Measurements from ENCODE around the gene UGT1A1. TPM values are rescaled to one million over a fixed set of nuclear protein-coding genes. Genes with fewer than 3 reads are reported as not detected.

The UGT1A1 gene
- total and polyA plus RNA-seq, 2 of the 13 experiments (the other 11 are each of a cell fraction or from before 2014, with no cell fraction given) = 0.69 to 0.75 TPM

DNA sequence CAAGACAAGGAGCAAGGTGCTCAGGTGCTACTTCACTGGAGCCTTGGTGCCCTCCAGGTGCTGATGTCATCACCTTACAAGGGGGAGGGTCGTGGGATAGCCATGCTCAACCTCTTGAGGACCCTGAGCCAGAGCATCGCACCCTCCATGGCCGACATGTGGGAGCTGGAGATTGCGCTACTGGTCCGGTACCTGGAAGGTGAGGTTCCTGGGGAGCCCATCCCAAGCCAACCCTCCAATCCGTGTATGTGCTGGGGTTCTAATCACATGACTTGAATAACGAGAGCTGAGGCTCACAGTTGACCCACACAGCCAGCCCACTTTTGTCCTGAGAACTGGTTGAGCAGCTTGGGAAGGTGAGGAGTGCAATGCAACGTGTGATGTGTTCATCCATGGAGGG lies 43.9 kb downstream of the UGT1A1 start:
- ATAC-seq (no peak), FAIRE-seq (no peak), DNase-seq (ENCODE audit: low spot score) (no peak)
- Histone ChIP-seq H3K27me3 (ENCODE audit: control insufficient read depth in 1 of 2, insufficient read depth in 2 of 2, low read length in 2 of 2) (peaks cover 0 to 52% of the 10 kb centered on the region in 2 experiments; a peak in 3 of 5 replicates), H4K20me1 (ENCODE audit: insufficient read depth, low read length) (no peaks in the 10 kb centered on the region), H3K9ac (ENCODE audit: insufficient read depth, low read depth, low read length) (no peak overlapping the region), H3K4me2 (ENCODE audit: low read depth, low read length) (no peak overlapping the region), H3K4me1 (ENCODE audit: insufficient read depth, low read length) (no peaks in the 10 kb centered on the region), H3K9me3 (ENCODE audit: low read length) (no peaks in the 10 kb centered on the region), H3K4me3 (replicated peaks in 1 of 3; ENCODE audit: insufficient read depth in 1 of 3, low read depth in 2 of 3, low read length in 3 of 3) (no peak overlapping the region), H2AFZ (ENCODE audit: low read length) (no peak overlapping the region), H3K36me3 (replicated peaks in 1 of 2; ENCODE audit: control insufficient read depth in 1 of 2, insufficient read depth in 2 of 2, low read length in 2 of 2) (no peaks in the 10 kb centered on the region), H3K27ac (ENCODE audit: extremely low read length, insufficient read depth, low read length) (no peak overlapping the region), H3K79me2 (ENCODE audit: insufficient read depth, low read length) (no peaks in the 10 kb centered on the region)
- ChIA-PET POLR2A (no interaction called here), CTCF (ENCODE audit: low intra/inter-chr PET ratio, low total read pairs) (no interaction called here)
- intact Hi-C loops (cut with micrococcal nuclease; ENCODE audit: unreplicated experiment) (no loop called here), in situ Hi-C loops (cut with HindIII; ENCODE audit: extremely low pct_ligation_motif_present, low pct_unique_long_range_greater_than_20kb) (no loop called here)
- 41% methylated on average over 8 of the region's 8 CpGs for WGBS (ENCODE audit: low lambda C conversion rate)
- TF ChIP-seq ZNF20 (CRISPR knock-in tag; IDR thresholded peaks at IDR 0.05) (no peak), ZNF251 (CRISPR knock-in tag; IDR thresholded peaks at IDR 0.05) (no peak), TBX2 (CRISPR knock-in tag; IDR thresholded peaks at IDR 0.05; ENCODE audit: borderline replicate concordance) (no peak)
- BruUV-seq (replicated peaks) = no TSS peak

DNA sequence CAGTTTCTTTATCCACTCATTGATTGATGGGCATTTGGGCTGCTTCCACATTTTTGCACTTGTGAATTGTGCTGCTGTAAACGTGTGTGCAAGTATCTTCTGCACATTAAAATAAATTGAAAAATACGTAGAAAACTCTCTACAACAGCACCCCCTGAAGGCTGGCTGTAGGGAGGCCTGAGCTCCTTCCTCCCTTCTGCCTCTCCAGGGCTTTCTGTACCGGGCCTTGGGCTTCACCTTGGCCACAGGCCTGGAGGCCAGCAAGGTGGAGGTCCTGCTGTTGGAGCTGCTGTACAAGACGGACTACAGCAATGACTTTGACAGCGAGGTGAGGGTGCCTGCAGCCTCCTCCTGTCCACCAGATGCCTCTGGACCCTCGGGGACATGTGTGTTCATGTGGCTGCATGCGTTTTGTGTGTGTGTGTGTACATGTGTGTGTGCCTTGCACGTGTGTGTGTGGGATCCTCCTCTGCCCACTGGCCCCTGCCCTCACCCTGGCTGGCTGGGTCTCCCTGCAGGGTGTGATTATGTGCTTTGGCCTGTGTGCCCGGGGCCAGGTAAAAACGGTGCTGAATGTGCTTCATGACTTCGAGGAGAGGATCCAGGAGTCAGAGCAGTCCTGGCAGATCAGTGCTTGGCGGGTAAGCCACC lies 47.3 kb downstream of the UGT1A1 start:
- POLR2A ChIA-PET = no interaction called here
- TF ChIP-seq NFIC (IDR thresholded peaks at IDR 0.05; ENCODE audit: low read length) (no peak), ZBTB7B (CRISPR knock-in tag; IDR thresholded peaks at IDR 0.05) (no peak), ZNF607 (CRISPR knock-in tag; IDR thresholded peaks at IDR 0.05; ENCODE audit: borderline replicate concordance) (no peak), ZKSCAN1 (IDR thresholded peaks at IDR 0.05; ENCODE audit: low read length) (no peak), RAD51 (IDR thresholded peaks at IDR 0.05; ENCODE audit: borderline replicate concordance) (no peak), ZNF547 (CRISPR knock-in tag; IDR thresholded peaks at IDR 0.05) (no peak), EED (CRISPR knock-in tag; IDR thresholded peaks at IDR 0.05) (peak; percentile 31; the same call in 1 of the 2 replicates), SMC3 (IDR thresholded peaks at IDR 0.05; ENCODE audit: low read length) (peak; percentile 38; the same call in 1 of the 2 replicates), ZNF430 (CRISPR knock-in tag; IDR thresholded peaks at IDR 0.05) (no peak), HNRNPH1 (optimal IDR thresholded peaks at IDR 0.05; ENCODE audit: low read depth, low read length) (no peak), CBX5 (CRISPR knock-in tag; IDR thresholded peaks at IDR 0.05; ENCODE audit: borderline replicate concordance) (0 out of 2 replicates have a peak, but pooled peaks have one; percentile 21), STAG1 (CRISPR knock-in tag; IDR thresholded peaks at IDR 0.05) (peak; percentile 52), JDP2 (CRISPR knock-in tag; IDR thresholded peaks at IDR 0.05; ENCODE audit: borderline replicate concordance) (no peak)
- TF ChIP-seq, protein P1, sequence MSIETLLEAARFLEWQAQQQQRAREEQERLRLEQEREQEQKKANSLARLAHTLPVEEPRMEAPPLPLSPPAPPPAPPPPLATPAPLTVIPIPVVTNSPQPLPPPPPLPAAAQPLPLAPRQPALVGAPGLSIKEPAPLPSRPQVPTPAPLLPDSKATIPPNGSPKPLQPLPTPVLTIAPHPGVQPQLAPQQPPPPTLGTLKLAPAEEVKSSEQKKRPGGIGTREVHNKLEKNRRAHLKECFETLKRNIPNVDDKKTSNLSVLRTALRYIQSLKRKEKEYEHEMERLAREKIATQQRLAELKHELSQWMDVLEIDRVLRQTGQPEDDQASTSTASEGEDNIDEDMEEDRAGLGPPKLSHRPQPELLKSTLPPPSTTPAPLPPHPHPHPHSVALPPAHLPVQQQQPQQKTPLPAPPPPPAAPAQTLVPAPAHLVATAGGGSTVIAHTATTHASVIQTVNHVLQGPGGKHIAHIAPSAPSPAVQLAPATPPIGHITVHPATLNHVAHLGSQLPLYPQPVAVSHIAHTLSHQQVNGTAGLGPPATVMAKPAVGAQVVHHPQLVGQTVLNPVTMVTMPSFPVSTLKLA (IDR thresholded peaks at IDR 0.05) = peak; percentile 82
- TF ChIP-seq, protein P2, sequence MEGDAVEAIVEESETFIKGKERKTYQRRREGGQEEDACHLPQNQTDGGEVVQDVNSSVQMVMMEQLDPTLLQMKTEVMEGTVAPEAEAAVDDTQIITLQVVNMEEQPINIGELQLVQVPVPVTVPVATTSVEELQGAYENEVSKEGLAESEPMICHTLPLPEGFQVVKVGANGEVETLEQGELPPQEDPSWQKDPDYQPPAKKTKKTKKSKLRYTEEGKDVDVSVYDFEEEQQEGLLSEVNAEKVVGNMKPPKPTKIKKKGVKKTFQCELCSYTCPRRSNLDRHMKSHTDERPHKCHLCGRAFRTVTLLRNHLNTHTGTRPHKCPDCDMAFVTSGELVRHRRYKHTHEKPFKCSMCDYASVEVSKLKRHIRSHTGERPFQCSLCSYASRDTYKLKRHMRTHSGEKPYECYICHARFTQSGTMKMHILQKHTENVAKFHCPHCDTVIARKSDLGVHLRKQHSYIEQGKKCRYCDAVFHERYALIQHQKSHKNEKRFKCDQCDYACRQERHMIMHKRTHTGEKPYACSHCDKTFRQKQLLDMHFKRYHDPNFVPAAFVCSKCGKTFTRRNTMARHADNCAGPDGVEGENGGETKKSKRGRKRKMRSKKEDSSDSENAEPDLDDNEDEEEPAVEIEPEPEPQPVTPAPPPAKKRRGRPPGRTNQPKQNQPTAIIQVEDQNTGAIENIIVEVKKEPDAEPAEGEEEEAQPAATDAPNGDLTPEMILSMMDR (CRISPR knock-in tag; IDR thresholded peaks at IDR 0.05) = peak; percentile 48

More for the DNA sequence above, 47.3 kb downstream of the UGT1A1 start:
- in situ Hi-C loops (cut with HindIII; ENCODE audit: extremely low pct_ligation_motif_present, low pct_unique_long_range_greater_than_20kb) = no loop called here
- 33% methylated on average over 7 of the region's 12 CpGs for WGBS (ENCODE audit: low lambda C conversion rate)
- intact Hi-C loops (cut with micrococcal nuclease; ENCODE audit: unreplicated experiment) = no loop called here
- H3K27me3 ChIP-seq (ENCODE audit: control insufficient read depth in 1 of 2, insufficient read depth in 2 of 2, low read length in 2 of 2) = peaks cover 0 to 50% of the 10 kb centered on the region in 2 experiments; a peak in 3 of 5 replicates
- H3K4me3 ChIP-seq (replicated peaks in 1 of 3; ENCODE audit: insufficient read depth in 1 of 3, low read depth in 2 of 3, low read length in 3 of 3) = no peak overlapping the region
- BruUV-seq (replicated peaks) = no TSS peak
- ATAC-seq (peak; percentile 76), FAIRE-seq (no peak), DNase-seq (ENCODE audit: low spot score) (peak; percentile 21)
- no peaks in the 10 kb centered on the region for H3K79me2 ChIP-seq (ENCODE audit: insufficient read depth, low read length)
- H3K27ac ChIP-seq (ENCODE audit: extremely low read length, insufficient read depth, low read length) = no peak overlapping the region
- H2AFZ ChIP-seq (ENCODE audit: low read length) = no peak overlapping the region
- no peak overlapping the region for H3K4me2 ChIP-seq (ENCODE audit: low read depth, low read length)
- no peak overlapping the region for H3K9ac ChIP-seq (ENCODE audit: insufficient read depth, low read depth, low read length)
- H3K9me3 ChIP-seq (ENCODE audit: low read length) = no peaks in the 10 kb centered on the region
- H3K36me3 ChIP-seq (replicated peaks in 1 of 2; ENCODE audit: control insufficient read depth in 1 of 2, insufficient read depth in 2 of 2, low read length in 2 of 2) = no peaks in the 10 kb centered on the region
- CTCF ChIA-PET (ENCODE audit: low intra/inter-chr PET ratio, low total read pairs) = no interaction called here
- H4K20me1 ChIP-seq (ENCODE audit: insufficient read depth, low read length) = no peaks in the 10 kb centered on the region
- no peaks in the 10 kb centered on the region for H3K4me1 ChIP-seq (ENCODE audit: insufficient read depth, low read length)
